Measurements from ENCODE around the gene ADCY4. TPM values are rescaled to one million over a fixed set of nuclear protein-coding genes. Genes with fewer than 3 reads are reported as not detected.

The ADCY4 gene
- total and polyA plus RNA-seq, 2 donors (not counting 3 experiments of a cell fraction or from before 2014, with no cell fraction given): 81.6 to 84.0 TPM

- Histone ChIP-seq H3K4me3 (replicated peaks in 1 of 3; ENCODE audit: insufficient read depth in 1 of 3, low read depth in 1 of 3, low read length in 3 of 3) (no peak overlapping the region), H2AFZ (ENCODE audit: low read depth, low read length) (no peak overlapping the region), H3K36me3 (ENCODE audit: control insufficient read depth in 2 of 2, extremely low read depth in 1 of 2, insufficient read depth in 2 of 2, low read length in 2 of 2) (peaks cover 0 to 2% of the 10 kb centered on the region in 2 experiments), H3K4me2 (ENCODE audit: insufficient read depth, low read length) (peak overlapping the region; percentile 45), H3K27me3 (ENCODE audit: control insufficient read depth in 2 of 2, insufficient read depth in 2 of 2, low read length in 2 of 2) (no peaks in the 10 kb centered on the region), H3K9ac (replicated peaks; ENCODE audit: extremely low read depth, insufficient read depth, low read length) (peak overlapping the region; percentile 53), H4K20me1 (replicated peaks; ENCODE audit: control insufficient read depth, extremely low read depth, insufficient read depth, low read length) (no peaks in the 10 kb centered on the region), H3K27ac (ENCODE audit: insufficient read depth, low read depth, low read length) (peak overlapping the region; percentile 91), H3K9me1 (replicated peaks; ENCODE audit: control insufficient read depth, extremely low read depth, insufficient read depth, low read length) (no peaks in the 10 kb centered on the region), H3K4me1 (ENCODE audit: control insufficient read depth, extremely low read depth, insufficient read depth, low read length) (peaks cover 77% of the 10 kb centered on the region), H3K9me3 (replicated peaks; ENCODE audit: control insufficient read depth, insufficient read depth, low read length) (no peaks in the 10 kb centered on the region), H3K79me2 (ENCODE audit: control insufficient read depth, insufficient read depth, low read length) (no peaks in the 10 kb centered on the region)
- CTCF ChIA-PET: interaction anchor here (1.1 to 7.4 kb wide), 7 partner anchors 14 to 129 kb away, joined by 3 to 122 read pairs (median 22); partner anchors contain the start of genes DHRS1, NOP9 and TINF2
- TF ChIP-seq MYC (IDR thresholded peaks at IDR 0.05; ENCODE audit: low read depth, low read length) (peak; percentile 43), POLR2A (IDR thresholded peaks at IDR 0.05; ENCODE audit: low read depth, low read length) (peak; percentile 44), JUN (IDR thresholded peaks at IDR 0.05; ENCODE audit: borderline replicate concordance, insufficient read depth, insufficient read length, low read depth) (peak; percentile 45), GATA2 (IDR thresholded peaks at IDR 0.05; ENCODE audit: insufficient read depth, insufficient read length, low read depth, low read length) (peak; percentile 59), EZH2 (IDR thresholded peaks at IDR 0.05; ENCODE audit: borderline replicate concordance, low read depth, low read length, severe bottlenecking) (no peak), FOS (IDR thresholded peaks at IDR 0.05; ENCODE audit: borderline replicate concordance, insufficient read depth, low read length) (no peak), CTCF (IDR thresholded peaks at IDR 0.05; ENCODE audit: extremely low read depth in 1 of 2, insufficient read depth in 1 of 2, low read depth in 1 of 2, low read length in 2 of 2) (no peak), POLR2AphosphoS5 (IDR thresholded peaks at IDR 0.05; ENCODE audit: insufficient read depth, low read depth, low read length) (peak; percentile 95)
- TF ChIP-seq, protein P1, sequence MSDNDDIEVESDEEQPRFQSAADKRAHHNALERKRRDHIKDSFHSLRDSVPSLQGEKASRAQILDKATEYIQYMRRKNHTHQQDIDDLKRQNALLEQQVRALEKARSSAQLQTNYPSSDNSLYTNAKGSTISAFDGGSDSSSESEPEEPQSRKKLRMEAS (IDR thresholded peaks at IDR 0.05; ENCODE audit: insufficient read depth, insufficient read length): no peak
- POLR2A ChIA-PET: no interaction called here
- no TSS peak for BruUV-seq (replicated peaks)
- peak; percentile 78 for DNase-seq (ENCODE audit: low read depth, low spot score)
- FAIRE-seq: peak; percentile 99
- intact Hi-C loops (cut with micrococcal nuclease): loop anchor here (1.0 kb wide), 4 partner anchors 20 to 123 kb away; no protein-coding TSS in a partner anchor
- dilution Hi-C loops (cut with MboI; ENCODE audit: extremely low pct_ligation_motif_present, low sequenced_read_pairs): no loop called here
These were observed 21.9 kb downstream of the ADCY4 start for GRCh38 chr14:24312736-24313507.
